Heart left ventricle (tissue), 13 donors: ENCODE measurements around the gene HHIPL1.

Source experiments
- CTCF ChIP-seq, 12 donors: fragments of 200-600 bp; sonication (generic) in 4 of 12; IDR thresholded peaks; one replicate each; pipeline versions ENCODE4 v1.5.0 to v1.8.0; 2018 to 2022; ENCODE audit warnings: antibody characterized with exemption in 12 of 12, mild to moderate bottlenecking in 5 of 12
- POLR2A ChIP-seq, 2 donors: fragments of 450-650 bp; IDR thresholded peaks; one replicate each; pipeline ENCODE4 v1.6.1; 2017; ENCODE audit warnings: antibody characterized with exemption in 2 of 2, mild to moderate bottlenecking in 2 of 2, moderate library complexity in 2 of 2
- donor health status: ischemic (EF 13 %, LVEDD 7.1; RV severe dilation, severe dysfunction).
- donor health status: DM: no; HTN: yes; CAD: no.
- donor health status: DM: no; HTN: no; CAD: no.
- donor health status: ischemic (EF 25% LVEDD 6.9; RV normal size, moderate dysfunction).
- donor health status: ischemic (EF 25% LVEDD 5.7; RV mildly dilated, moderate dysfunction).
- donor health status: ischemic (EF 35%, LVEDD 5.7; RV mildly dilated, moderate dysfunction).
- donor health status: nonischemic (EF 11% LVEDD 7.7; RV severe dilation, severe dysfunction).
- donor health status: DM: yes; HTN: yes; CAD: no.
- donor health status: PGD.
- donor health status: ischemic (EF 29% LVEDD 5.4; RV normal size, mild dysfunction).
- donor health status: nonischemic (EF 23%, LVEDD 6.1; RV moderate dilation, normal function).

- no peak for TF ChIP-seq CTCF (IDR thresholded peaks at IDR 0.05)
- TF ChIP-seq POLR2A (IDR thresholded peaks at IDR 0.05): no peak
Measured at GRCh38 chr14:99656171-99656570, 11.2 kb downstream of the HHIPL1 start.
